ENCODE data around the gene ZNF407.

The ZNF407 gene

DNA sequence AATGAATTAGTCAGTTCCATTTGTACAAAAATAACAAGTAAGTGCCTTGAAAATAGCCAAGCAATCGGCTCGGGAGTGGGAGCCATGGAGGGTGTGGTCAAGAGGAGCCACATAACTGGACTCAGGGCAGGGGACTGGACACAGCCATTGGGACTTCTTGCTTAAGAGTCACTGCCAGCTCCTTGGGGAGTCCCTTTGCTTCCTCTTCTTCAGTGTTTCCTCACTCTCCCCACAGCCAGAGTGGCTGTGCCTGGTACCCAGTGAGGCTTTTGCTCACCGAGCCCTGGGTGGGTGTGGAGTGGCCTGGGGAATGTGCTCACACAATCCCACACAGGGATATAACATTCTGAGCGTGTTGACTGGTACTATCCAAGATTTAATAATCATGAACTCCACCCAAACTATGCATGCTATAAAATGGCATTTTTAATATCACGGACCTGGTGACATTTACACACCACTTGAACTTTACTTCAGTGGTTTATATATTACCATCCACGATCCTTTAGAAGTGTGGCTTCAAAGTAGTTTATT, 516.6 kb downstream of the ZNF407 start:
- DNase-seq (ENCODE audit: low spot score) = no peak
